ENCODE measurements around the gene FGF10.

Gene FGF10

DNA sequence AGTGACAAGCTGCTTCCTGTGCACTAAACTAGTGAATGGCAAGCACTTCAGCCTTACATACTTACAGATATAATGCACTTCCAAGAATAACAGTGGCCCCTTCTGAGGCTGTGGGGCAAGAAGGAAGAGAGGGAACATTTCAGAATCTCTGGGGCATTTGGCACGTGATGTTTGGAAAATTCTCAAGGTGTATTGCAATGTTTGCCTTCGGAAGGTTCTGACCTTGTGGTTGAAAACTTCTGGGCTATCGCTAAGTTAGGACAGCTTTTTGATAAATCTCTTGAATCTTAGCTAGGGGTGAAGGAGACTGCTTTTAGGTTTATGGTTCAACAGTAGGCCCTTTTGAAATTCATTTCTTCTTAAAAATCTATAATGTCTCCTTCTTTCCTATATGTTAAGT is 7.1 kb upstream of the FGF10 start:
- TF ChIP-seq, protein P1, sequence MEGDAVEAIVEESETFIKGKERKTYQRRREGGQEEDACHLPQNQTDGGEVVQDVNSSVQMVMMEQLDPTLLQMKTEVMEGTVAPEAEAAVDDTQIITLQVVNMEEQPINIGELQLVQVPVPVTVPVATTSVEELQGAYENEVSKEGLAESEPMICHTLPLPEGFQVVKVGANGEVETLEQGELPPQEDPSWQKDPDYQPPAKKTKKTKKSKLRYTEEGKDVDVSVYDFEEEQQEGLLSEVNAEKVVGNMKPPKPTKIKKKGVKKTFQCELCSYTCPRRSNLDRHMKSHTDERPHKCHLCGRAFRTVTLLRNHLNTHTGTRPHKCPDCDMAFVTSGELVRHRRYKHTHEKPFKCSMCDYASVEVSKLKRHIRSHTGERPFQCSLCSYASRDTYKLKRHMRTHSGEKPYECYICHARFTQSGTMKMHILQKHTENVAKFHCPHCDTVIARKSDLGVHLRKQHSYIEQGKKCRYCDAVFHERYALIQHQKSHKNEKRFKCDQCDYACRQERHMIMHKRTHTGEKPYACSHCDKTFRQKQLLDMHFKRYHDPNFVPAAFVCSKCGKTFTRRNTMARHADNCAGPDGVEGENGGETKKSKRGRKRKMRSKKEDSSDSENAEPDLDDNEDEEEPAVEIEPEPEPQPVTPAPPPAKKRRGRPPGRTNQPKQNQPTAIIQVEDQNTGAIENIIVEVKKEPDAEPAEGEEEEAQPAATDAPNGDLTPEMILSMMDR (conservative IDR thresholded peaks at IDR 0.05; ENCODE audit: control insufficient read depth, insufficient read depth, low read depth, low read length): no peak
- DNase-seq (ENCODE audit: low read depth): no peak
- no peak overlapping the region for H3K4me3 ChIP-seq (ENCODE audit: control insufficient read depth, low read depth, low read length)

DNA sequence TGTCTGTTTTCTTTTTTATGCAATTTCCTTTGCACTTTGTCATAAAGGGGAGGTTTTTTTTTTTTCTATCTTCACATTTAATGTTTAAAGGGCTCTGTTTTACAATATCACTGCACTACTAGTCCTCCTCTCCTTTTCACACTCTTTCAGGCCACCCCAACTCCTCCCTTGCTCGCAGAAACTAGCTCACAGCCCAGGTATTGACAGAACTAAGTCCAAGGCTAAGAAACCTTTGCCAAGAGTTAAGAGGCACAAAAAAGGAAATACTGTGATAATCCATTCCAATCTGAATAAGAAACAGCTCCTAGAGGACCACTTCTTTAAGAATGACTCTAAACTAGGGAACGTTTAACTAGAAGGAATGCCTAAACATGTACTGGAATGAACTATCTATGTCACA is 1.1 kb upstream of the FGF10 start:
- TF ChIP-seq, protein P1 (conservative IDR thresholded peaks at IDR 0.05; ENCODE audit: control insufficient read depth, insufficient read depth, low read depth, low read length): no peak
- no peak overlapping the region for H3K4me3 ChIP-seq (ENCODE audit: control insufficient read depth, low read depth, low read length)
- no peak for DNase-seq (ENCODE audit: low read depth)

DNA sequence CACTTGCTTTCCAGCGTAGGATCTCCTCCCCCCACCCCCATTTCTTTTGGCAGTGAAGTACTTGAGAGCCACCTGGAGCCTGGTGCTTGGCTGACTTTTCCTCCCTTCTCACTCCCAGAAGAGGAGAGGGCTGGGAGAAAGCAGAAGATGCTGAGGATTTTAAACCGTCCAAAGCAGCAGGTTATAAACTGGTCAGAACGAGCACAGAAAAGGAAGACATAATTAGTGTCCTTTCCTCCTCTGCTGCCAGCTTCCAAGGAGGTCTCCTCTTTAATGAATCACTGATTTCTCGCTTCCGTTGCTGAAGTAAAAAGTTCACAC is 563 bp upstream of the FGF10 start:
- TF ChIP-seq, protein P1 (conservative IDR thresholded peaks at IDR 0.05; ENCODE audit: control insufficient read depth, insufficient read depth, low read depth, low read length): no peak
- DNase-seq (ENCODE audit: low read depth): no peak
- H3K4me3 ChIP-seq (ENCODE audit: control insufficient read depth, low read depth, low read length): peak overlapping the region; percentile 60

DNA sequence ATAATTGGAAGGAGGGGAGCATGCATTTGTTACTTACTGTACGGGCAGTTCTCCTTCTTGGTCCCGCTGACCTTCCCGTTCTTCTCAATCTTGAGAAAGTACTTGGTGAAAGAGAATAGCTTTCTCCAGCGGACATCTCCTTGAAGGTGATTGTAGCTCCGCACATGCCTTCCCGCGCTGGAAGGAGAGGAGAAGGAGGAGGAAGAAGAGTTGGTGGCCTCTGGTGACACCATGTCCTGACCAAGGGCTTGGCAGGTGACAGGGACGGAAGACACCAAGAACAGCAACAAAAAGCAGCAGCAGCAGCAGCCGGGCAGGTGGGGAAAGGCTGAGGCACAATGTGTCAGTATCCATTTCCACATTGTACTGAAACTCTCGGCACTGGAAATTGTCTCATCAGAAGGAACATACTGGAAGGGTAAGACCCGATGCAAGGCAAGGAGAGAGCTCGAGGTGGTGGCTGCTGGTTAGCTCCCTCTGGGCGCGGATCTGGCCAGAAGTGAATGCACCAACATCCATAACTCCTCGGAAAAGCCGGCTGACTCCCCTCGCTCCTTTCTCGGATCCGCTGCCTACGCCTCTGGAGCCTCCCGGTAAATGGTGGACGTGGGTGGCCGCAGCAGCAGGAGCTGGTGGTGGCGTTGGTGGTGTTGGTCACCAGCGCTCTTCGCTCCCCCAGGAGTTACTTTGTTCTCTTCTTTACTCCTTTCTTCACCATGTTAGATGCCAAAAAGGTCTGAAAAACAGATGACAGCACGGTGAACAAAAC is 715 bp downstream of the FGF10 start:
- peak overlapping the region; percentile 60 for H3K4me3 ChIP-seq (ENCODE audit: control insufficient read depth, low read depth, low read length)
- DNase-seq (ENCODE audit: low read depth): peak; percentile 44
- TF ChIP-seq, protein P1 (conservative IDR thresholded peaks at IDR 0.05; ENCODE audit: control insufficient read depth, insufficient read depth, low read depth, low read length): no peak

DNA sequence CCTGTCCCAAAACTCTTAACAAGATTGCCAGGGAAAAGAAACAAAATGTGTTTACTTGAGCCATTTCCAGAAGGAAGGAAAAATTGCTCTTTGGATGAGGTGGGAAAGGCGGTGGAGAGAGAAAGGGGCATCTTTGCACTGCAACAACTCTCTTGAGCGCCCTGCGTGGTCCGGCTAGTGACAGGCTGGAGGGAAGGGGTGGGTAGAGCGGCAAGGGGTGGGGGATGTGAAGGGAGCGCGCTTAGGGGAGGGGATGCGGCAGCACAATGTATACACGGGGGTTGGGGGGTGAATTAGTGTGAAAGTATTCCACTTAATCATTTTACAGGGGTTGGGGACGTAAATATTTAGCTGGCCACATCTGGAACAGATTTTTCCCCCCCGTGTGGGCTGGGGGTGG is 1.3 kb downstream of the FGF10 start:
- DNase-seq (ENCODE audit: low read depth): no peak
- TF ChIP-seq, protein P1 (conservative IDR thresholded peaks at IDR 0.05; ENCODE audit: control insufficient read depth, insufficient read depth, low read depth, low read length): no peak

DNA sequence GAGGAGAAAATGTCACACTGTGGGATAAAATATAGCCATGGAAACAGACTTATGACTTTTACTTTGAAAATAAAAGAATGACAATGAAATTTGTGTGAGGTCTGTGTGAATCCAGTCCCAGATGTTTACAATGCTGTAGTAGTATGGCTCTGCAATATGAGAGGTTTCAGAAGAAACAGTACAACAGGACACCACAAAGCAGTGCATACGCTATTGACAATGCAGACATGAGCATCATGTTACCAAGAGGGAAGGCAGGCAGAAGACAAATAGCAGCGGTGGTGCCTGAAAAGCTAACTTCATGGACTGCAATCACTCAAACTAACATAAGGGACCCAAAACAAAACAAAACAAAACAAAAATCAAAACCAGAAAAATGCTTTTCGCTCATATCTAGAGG is 1.8 kb downstream of the FGF10 start:
- TF ChIP-seq, protein P1 (conservative IDR thresholded peaks at IDR 0.05; ENCODE audit: control insufficient read depth, insufficient read depth, low read depth, low read length): no peak
- no peak overlapping the region for H3K4me3 ChIP-seq (ENCODE audit: control insufficient read depth, low read depth, low read length)
- peak; percentile 29 for DNase-seq (ENCODE audit: low read depth)

More for the DNA sequence above, 1.3 kb downstream of the FGF10 start:
- H3K4me3 ChIP-seq (ENCODE audit: control insufficient read depth, low read depth, low read length): no peak overlapping the region

Data from fibroblast of mammary gland (primary cell).